HG02970 (cell line): ENCODE results near the gene PFDN2.
"Not testable (repeated sequence)": the region's sequence is repeated elsewhere in the genome, so short reads cannot be mapped to it uniquely, and the experiment has no call there.

Source experiments
- ATAC-seq: cut with Tn5 transposase; IDR thresholded peaks from one replicate; pipeline ENCODE4 v1.9.1; 2021; ENCODE audit warnings: mild to moderate bottlenecking, moderate library complexity, moderate number of reproducible peaks; ENCODE audit not compliant: unreplicated experiment, low FRiP score

PFDN2 gene

GRCh38 chr1:161139766-161140165, 21.9 kb upstream of the PFDN2 start:
- no peak for ATAC-seq

DNA sequence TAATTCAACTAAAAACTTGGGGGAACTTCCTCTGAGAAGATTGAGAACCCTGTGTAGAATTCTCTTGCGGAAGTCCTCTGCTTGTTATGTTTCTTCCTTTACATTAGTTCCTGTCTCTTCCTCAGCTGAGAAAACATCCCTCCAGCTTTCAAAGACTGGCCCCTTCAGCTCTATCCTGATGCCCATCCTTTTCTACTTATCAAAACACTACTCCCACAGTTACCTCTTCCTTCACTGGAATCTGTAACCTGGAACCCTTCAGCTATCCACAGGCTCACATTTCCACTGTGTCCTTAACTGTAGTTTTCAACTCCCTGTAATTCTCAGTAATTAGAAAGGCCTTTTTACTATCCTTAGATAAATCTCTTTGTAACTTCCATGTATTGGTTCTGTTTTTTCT, 20.6 kb upstream of the PFDN2 start:
- no peak for ATAC-seq

GRCh38 chr1:161137881-161138280, 20.0 kb upstream of the PFDN2 start:
- ATAC-seq: no peak

DNA sequence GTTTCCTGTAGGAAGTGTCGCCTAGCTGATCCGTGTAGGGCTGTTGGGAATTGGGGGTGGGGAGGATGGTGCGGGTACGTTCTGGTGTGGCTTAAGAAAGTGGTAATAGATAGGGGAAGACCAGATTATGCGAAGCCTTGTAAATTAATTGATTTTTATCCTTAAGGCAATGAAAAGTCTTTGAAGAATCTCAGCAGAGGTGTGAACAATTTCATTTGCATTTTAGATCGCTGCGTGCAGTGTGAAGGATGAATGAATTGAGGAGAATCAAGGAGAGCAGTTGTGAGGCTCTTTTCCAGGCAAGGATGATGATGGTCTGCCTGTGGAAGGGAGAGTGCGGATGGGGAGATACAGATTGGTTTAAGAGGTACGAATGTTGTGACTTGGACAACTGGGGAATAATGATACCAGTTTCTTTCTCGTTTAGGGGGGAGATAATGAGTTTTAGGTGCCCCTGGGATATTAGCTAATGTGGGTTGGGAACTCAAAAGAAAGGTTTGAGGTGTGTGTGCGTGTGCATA, 15.4 kb upstream of the PFDN2 start:
- ATAC-seq: no peak

- ATAC-seq: peak; percentile 77
Measured at GRCh38 chr1:161132410-161133219, 14.8 kb upstream of the PFDN2 start, which contains the start of gene DEDD. DEDD (minus strand) TSS chr1:161132667; CDS start chr1:161124462, 8,205 bp downstream.

- no peak for ATAC-seq
Measured at GRCh38 chr1:161131523-161132409, 13.9 kb upstream of the PFDN2 start.

GRCh38 chr1:161130266-161130665, 12.4 kb upstream of the PFDN2 start:
- no peak for ATAC-seq

GRCh38 chr1:161128591-161129420, 11.0 kb upstream of the PFDN2 start:
- ATAC-seq: no peak

DNA sequence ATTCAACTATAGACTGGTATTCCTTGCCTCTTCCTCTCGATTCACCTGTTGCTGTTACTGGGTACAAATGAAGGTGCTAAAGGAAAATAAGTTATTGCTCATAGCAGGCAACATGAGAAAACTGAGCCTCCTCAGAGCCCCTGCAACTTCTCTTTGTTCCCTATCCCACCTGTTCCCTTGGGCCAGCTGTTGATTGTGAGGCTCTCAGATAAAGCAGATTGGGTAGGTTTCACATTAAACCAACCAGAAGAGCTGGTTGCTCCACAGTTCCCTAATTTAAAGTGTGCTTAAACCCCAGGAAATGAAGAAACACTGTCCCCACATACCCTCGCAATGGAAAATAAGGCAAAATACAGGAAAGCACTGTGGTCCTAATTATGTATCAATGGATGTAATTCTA, 9.8 kb upstream of the PFDN2 start:
- no peak for ATAC-seq

DNA sequence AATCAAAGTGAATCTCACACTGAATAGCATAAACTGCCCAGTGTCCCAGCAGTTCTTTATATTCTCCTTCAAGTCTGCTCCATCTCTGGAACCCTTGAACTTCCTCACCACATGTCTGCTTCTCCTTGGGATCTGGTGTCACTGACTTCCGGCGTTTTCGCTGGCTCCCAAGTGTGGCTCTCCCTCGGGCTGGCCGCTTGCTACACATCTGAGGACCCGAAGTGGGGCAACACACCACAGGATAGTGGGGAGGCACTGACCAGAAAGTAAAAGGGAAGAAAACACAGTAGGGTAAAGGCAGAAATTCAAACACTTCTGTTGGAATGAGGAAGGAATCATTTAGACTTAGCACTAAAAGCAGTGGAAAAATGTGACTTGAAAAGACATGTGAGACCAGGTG, 5.1 kb upstream of the PFDN2 start:
- no peak for ATAC-seq

DNA sequence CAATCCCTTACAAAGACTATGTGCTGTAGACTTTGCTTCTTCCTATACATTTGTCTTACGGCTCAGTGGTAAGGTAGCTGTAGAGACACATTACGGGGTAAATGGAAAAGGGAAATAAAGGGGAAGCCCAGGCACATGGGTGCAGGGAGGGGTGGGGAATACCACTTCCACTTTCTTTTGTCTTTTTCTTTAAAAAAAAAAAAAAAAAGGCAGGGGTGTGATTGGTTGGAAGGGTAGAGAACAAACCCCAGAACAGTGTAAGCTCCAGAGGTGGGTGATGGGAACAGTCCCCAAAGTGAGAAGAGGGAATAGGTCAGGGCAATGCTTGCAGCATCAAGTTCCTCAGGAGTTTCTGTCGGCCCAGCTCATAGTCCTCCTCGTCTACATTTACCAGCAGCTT, 4.0 kb upstream of the PFDN2 start:
- ATAC-seq: no peak

DNA sequence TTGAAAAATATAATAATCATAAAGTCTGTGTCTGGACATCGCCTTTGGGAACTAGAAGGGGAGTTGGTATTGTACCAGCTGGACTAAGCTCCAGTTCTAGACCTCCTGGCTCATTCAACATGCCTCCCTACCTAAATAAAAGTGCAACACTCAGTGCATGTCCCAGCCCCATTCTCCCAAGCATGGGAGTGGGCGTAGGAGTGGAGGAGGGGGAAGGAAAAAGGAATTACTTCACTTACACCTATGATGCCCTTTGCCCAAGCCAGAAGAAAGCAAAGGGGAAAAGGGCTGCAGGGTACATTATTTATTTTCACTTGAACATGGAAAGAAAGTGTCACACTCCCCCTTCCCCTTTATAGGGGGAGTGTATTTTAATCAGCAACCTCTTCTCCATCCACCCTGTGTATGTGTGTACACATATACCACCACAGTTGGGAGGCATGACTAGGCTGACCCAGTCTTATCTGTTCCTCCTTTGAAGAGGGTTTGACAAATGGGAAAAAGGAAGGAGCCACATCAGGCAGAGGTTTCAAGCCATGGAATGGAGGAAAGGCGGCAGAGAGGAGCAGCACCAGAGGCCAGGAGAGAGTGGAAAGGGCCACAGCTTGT, 3.3 kb upstream of the PFDN2 start:
- ATAC-seq: no peak

- ATAC-seq: no peak
Measured at GRCh38 chr1:161119092-161119903, 1.5 kb upstream of the PFDN2 start.

- not testable (repeated sequence) for ATAC-seq
Measured at GRCh38 chr1:161115961-161116360, 1.9 kb downstream of the PFDN2 start.

GRCh38 chr1:161115132-161115711, 2.6 kb downstream of the PFDN2 start:
- no peak for ATAC-seq

DNA sequence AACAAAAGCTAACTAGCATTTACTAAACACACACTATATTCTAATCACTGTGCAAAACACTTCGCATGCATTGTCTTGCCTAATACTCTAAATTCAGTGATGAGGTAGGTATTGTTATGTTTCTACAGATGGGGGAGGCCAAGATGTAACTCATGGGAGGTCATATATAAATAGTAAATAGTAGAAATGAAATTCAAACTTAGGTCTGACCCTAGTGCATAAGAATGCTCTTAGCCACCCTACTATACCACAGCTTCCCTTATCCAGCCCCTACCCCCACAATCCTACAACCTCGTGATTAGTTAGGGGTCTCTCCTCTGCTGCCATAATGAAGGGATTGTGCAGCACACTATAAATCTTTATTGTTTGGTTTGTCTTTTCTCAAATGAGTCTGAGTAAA, 3.3 kb downstream of the PFDN2 start:
- ATAC-seq: no peak

- ATAC-seq: no peak
Measured at GRCh38 chr1:161113915-161114314, 3.9 kb downstream of the PFDN2 start.

DNA sequence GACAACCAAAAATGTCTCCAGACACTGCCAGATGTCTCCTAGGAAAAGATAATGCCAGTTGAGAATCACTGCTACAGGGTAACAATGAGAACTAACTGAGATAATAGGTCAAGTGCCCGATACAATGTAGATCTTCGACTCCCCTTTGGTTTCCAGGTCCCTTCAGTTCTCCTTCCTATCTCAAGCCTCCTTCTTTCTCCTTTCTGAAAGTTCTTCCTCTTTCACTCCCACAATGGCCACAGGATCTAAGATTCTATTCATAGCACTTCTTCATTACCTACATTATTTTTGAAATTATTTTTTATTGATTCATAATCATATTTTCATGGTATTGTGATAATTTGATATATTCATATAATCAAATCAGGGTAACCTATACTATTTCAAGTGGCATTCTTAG, 6.3 kb downstream of the PFDN2 start:
- ATAC-seq: no peak

- ATAC-seq: no peak
Measured at GRCh38 chr1:161111117-161111516, 6.7 kb downstream of the PFDN2 start.
